H9 (cell line): Measurements from ENCODE around the gene TRIM2. TPM values are rescaled to one million over a fixed set of nuclear protein-coding genes. Genes with fewer than 3 reads are reported as not detected.

Source experiments
- DNase-seq: peaks from one replicate; pipeline ENCODE4 v3.0.0-alpha.2; 2017
- H2AFZ ChIP-seq: one replicate; pipeline ENCODE4 v1.6.1; 2013; ENCODE audit warnings: mild to moderate bottlenecking, low read length, control low read depth, moderate library complexity
- H2AK5ac ChIP-seq: 2 replicates; pipeline ENCODE4 v1.6.1; 2013; ENCODE audit warnings: low read length, control low read depth, mixed read lengths; ENCODE audit not compliant: insufficient read length
- H2BK120ac ChIP-seq: one replicate; pipeline ENCODE4 v1.6.1; 2013; ENCODE audit warnings: low read depth, mild to moderate bottlenecking, low read length, control low read depth, inconsistent platforms; ENCODE audit not compliant: poor library complexity, severe bottlenecking
- H2BK12ac ChIP-seq: 2 replicates; pipeline ENCODE4 v1.6.1; 2013; ENCODE audit warnings: low read length, control low read depth, mixed read lengths, low read depth; ENCODE audit not compliant: insufficient read length
- H2BK15ac ChIP-seq: 2 replicates; pipeline ENCODE4 v1.6.1; 2013; ENCODE audit warnings: low read depth, low read length, control low read depth
- H2BK20ac ChIP-seq: one replicate; pipeline ENCODE4 v1.6.1; 2013; ENCODE audit warnings: low read depth, mild to moderate bottlenecking, low read length, control low read depth, inconsistent platforms; ENCODE audit not compliant: poor library complexity, severe bottlenecking
- H2BK5ac ChIP-seq: 2 replicates; pipeline ENCODE4 v1.6.1; 2013; ENCODE audit warnings: low read length, control low read depth, mixed read lengths; ENCODE audit not compliant: insufficient read length
- H3K14ac ChIP-seq: 2 replicates; pipeline ENCODE4 v1.6.1; 2013; ENCODE audit warnings: low read length, control low read depth; ENCODE audit not compliant: insufficient read depth
- H3K18ac ChIP-seq: 2 replicates; pipeline ENCODE4 v1.6.1; 2013; ENCODE audit warnings: low read depth, mild to moderate bottlenecking, mixed read lengths, low read length, control low read depth; ENCODE audit not compliant: insufficient read length
- H3K23ac ChIP-seq: 2 replicates; pipeline ENCODE4 v1.6.1; 2013; ENCODE audit warnings: low read length, control low read depth, mixed read lengths, low read depth; ENCODE audit not compliant: insufficient read length
- H3K23me2 ChIP-seq: 2 replicates; pipeline ENCODE4 v1.6.1; 2013; ENCODE audit warnings: low read depth, mild to moderate bottlenecking, mixed read lengths, low read length, control low read depth; ENCODE audit not compliant: insufficient read length, poor library complexity, severe bottlenecking
- H3K27ac ChIP-seq: 2 replicates; pipeline ENCODE4 v1.5.1; 2013; ENCODE audit warnings: low read length, control low read depth, mixed read lengths, low read depth; ENCODE audit not compliant: insufficient read length
- H3K27me3 ChIP-seq: 2 replicates; pipeline ENCODE4 v1.6.1; 2013; ENCODE audit warnings: low read length, control low read depth, inconsistent platforms; ENCODE audit not compliant: insufficient read depth
- H3K4ac ChIP-seq: 2 replicates; pipeline ENCODE4 v1.6.1; 2013; ENCODE audit warnings: low read depth, mild to moderate bottlenecking, control low read depth, inconsistent platforms, low read length, moderate library complexity
- H3K4me1 ChIP-seq: 2 replicates; pipeline ENCODE4 v1.6.1; 2013; ENCODE audit warnings: low read length, control low read depth, inconsistent platforms; ENCODE audit not compliant: insufficient read depth
- H3K4me2 ChIP-seq: 2 replicates; pipeline ENCODE4 v1.6.1; 2013; ENCODE audit warnings: low read length, control low read depth, mixed read lengths; ENCODE audit not compliant: insufficient read length, insufficient read depth
- H3K56ac ChIP-seq: 2 replicates; pipeline ENCODE4 v1.6.1; 2013; ENCODE audit warnings: low read depth, mild to moderate bottlenecking, mixed read lengths, low read length, control low read depth; ENCODE audit not compliant: insufficient read length
- H3K79me1 ChIP-seq: 2 replicates; pipeline ENCODE4 v1.6.1; 2013; ENCODE audit warnings: low read depth, mild to moderate bottlenecking, moderate library complexity, low read length, control low read depth, inconsistent platforms; ENCODE audit not compliant: insufficient read depth, poor library complexity, severe bottlenecking
- H3K79me2 ChIP-seq: 2 replicates; pipeline ENCODE4 v1.6.1; 2013; ENCODE audit warnings: low read length, control low read depth, inconsistent platforms; ENCODE audit not compliant: insufficient read depth
- H3K9ac ChIP-seq: 2 replicates; pipeline ENCODE4 v1.6.1; 2013; ENCODE audit warnings: low read length, control low read depth, mixed read lengths; ENCODE audit not compliant: insufficient read length; ENCODE audit errors: extremely low read depth
- H3K9me3 ChIP-seq: one replicate; pipeline ENCODE4 v1.6.1; 2013; ENCODE audit warnings: low read depth, low read length, inconsistent platforms; ENCODE audit not compliant: control insufficient read depth
- H3T11ph ChIP-seq: one replicate; pipeline ENCODE4 v1.6.1; 2013; ENCODE audit warnings: mild to moderate bottlenecking, low read length, control low read depth, inconsistent platforms
- H4K20me1 ChIP-seq: one replicate; pipeline ENCODE4 v1.6.1; 2013; ENCODE audit not compliant: control insufficient read depth, insufficient read length, insufficient read depth
- H4K5ac ChIP-seq: 2 replicates; pipeline ENCODE4 v1.6.1; 2013; ENCODE audit warnings: low read depth, mild to moderate bottlenecking, mixed read lengths, low read length, control low read depth; ENCODE audit not compliant: insufficient read length
- H4K8ac ChIP-seq: replicated peaks from 2 replicates; pipeline ENCODE4 v1.6.1; 2013; ENCODE audit warnings: low read length, control low read depth, mixed read lengths, low read depth; ENCODE audit not compliant: insufficient read length
- H4K91ac ChIP-seq: 2 replicates; pipeline ENCODE4 v1.6.1; 2013; ENCODE audit warnings: low read depth, mild to moderate bottlenecking, moderate library complexity, mixed read lengths, low read length, control low read depth; ENCODE audit not compliant: insufficient read length
- H3K27ac Mint-ChIP-seq, 3 experiments: 2 replicates in 2 of 3; 3 replicates in 1 of 3; pipeline ENCODE4 v1.8.0; 2020 to 2021; ENCODE audit warnings: mixed read lengths in 3 of 3, mild to moderate bottlenecking in 1 of 3, moderate library complexity in 1 of 3
- H3K27me3 Mint-ChIP-seq: 2 replicates; pipeline ENCODE4 v1.8.0; 2021; ENCODE audit warnings: low read depth, mild to moderate bottlenecking, moderate library complexity, mixed read lengths
- H3K36me3 Mint-ChIP-seq, 3 experiments: 2 replicates in 2 of 3; 3 replicates in 1 of 3; pipeline ENCODE4 v1.8.0; 2020 to 2021; ENCODE audit warnings: low read depth in 3 of 3, mixed read lengths in 3 of 3; ENCODE audit not compliant: insufficient read depth in 1 of 3
- H3K4me1 Mint-ChIP-seq, 2 experiments: 2 replicates each; pipeline ENCODE4 v1.8.0; 2020; ENCODE audit warnings: mixed read lengths in 2 of 2
- H3K4me3 Mint-ChIP-seq, 2 experiments: 2 replicates in 1 of 2; 3 replicates in 1 of 2; pipeline ENCODE4 v1.8.0; 2020 to 2021; ENCODE audit warnings: mild to moderate bottlenecking in 2 of 2, mixed read lengths in 2 of 2, moderate library complexity in 1 of 2
- H3K9me3 Mint-ChIP-seq, 2 experiments: 2 replicates in 1 of 2; 3 replicates in 1 of 2; pipeline ENCODE4 v1.8.0; 2020; ENCODE audit warnings: mild to moderate bottlenecking in 2 of 2, mixed read lengths in 2 of 2, moderate library complexity in 1 of 2
- CTCF ChIP-seq: fragments of 200-600 bp; sonication (generic); conservative IDR thresholded peaks from 3 replicates; pipeline ENCODE4 v1.8.0; 2021; ENCODE audit warnings: antibody characterized with exemption, mild to moderate bottlenecking
- WGBS: extraction: QIAGEN DNeasy Blood & Tissue Kit; methylation state at CpG from one replicate; pipeline ENCODE4 v1.1.7; 2013; ENCODE audit warnings: missing lambda C conversion rate, low lambda C conversion rate, mixed read lengths; ENCODE audit not compliant: insufficient read length; ENCODE audit errors: extremely low coverage; 5-methylcytosine and 5-hydroxymethylcytosine counted together
- total RNA-seq: library from RNA; stranded (reverse); gene quantifications from 2 replicates; pipeline ENCODE4 v1.2.1, GENCODE V29; 2021

Gene TRIM2
- total RNA-seq, 1 experiment from 2014 or later, result 28.9 TPM

GRCh38 chr4:153266988-153267387, 62.7 kb downstream of the TRIM2 start:
- WGBS, result no CpG with 5 or more reads among the region's 3 CpGs
- Histone ChIP-seq H3K79me1 (peaks cover 6% of the 10 kb centered on the region), H4K20me1 (no peaks in the 10 kb centered on the region), H2BK120ac (no peak overlapping the region), H3K18ac (no peak overlapping the region), H3K4ac (no peak overlapping the region), H3K79me2 (peaks cover 5% of the 10 kb centered on the region; the same call in 1 of the 2 replicates), H4K5ac (no peak overlapping the region), H3K27me3 (no peaks in the 10 kb centered on the region), H4K91ac (no peak overlapping the region), H2AK5ac (no peak overlapping the region), H3K23ac (no peak overlapping the region), H2BK5ac (no peak overlapping the region), H3K4me2 (no peak overlapping the region), H3K27ac (no peak overlapping the region), H2BK12ac (no peak overlapping the region), H2AFZ (no peak overlapping the region), H3K14ac (no peak overlapping the region), H3T11ph (no peak overlapping the region), H2BK15ac (no peak overlapping the region), H3K56ac (no peak overlapping the region), H3K9ac (no peak overlapping the region), H2BK20ac (no peak overlapping the region), H4K8ac (no peak overlapping the region), H3K9me3 (no peaks in the 10 kb centered on the region), H3K4me1 (0 out of 2 replicates have a peak, but pooled peaks cover 3% of the 10 kb centered on the region), H3K23me2 (no peaks in the 10 kb centered on the region)
- H3K36me3 Mint-ChIP-seq, result peaks cover 7 to 30% (median 18%) of the 10 kb centered on the region in 3 experiments
- peak overlapping the region in 1 of 3 experiments; percentile 48; a peak in 1 of 7 replicates for H3K27ac Mint-ChIP-seq
- no peaks in the 10 kb centered on the region; the same call in 1 of the 2 replicates for H3K27me3 Mint-ChIP-seq
- no peak overlapping the region for H3K4me3 Mint-ChIP-seq
- peaks cover 2 to 3% of the 10 kb centered on the region in 2 experiments; a peak in 3 of 5 replicates for H3K9me3 Mint-ChIP-seq
- peaks cover 42 to 45% of the 10 kb centered on the region in 2 experiments for H3K4me1 Mint-ChIP-seq
- DNase-seq, result no peak
- TF ChIP-seq CTCF, result no peak
